Activated CD8-positive, alpha-beta T cell treated with anti-CD3 and anti-CD28 coated beads for 36 hours (primary cell): ENCODE measurements around the gene DNAJB8. TPM values are rescaled to one million over a fixed set of nuclear protein-coding genes. Genes with fewer than 3 reads are reported as not detected.

Experiments used
- ATAC-seq: fragments of 200-7000 bp; cut with Tn5 transposase; one replicate; pipeline ENCODE4 v1.10.0; 2021; ENCODE audit warnings: mild to moderate bottlenecking, moderate library complexity
- CTCF ChIA-PET: fragments of 350-600 bp; sonication (Branson Sonifier 250); formaldehyde crosslinking; loops from one replicate; lab custom pipeline; 2021; ENCODE audit warnings: antibody characterized with exemption; lab: Charles Lee
- POLR2A ChIA-PET: fragments of 350-600 bp; sonication (Branson Sonifier 250); formaldehyde crosslinking; loops from one replicate; lab custom pipeline; 2021; ENCODE audit warnings: antibody characterized with exemption; lab: Charles Lee
- DNase-seq: peaks from one replicate; pipeline ENCODE4 v3.0.0-alpha.2; 2020
- H3K27ac Mint-ChIP-seq: one replicate; pipeline ENCODE4 v1.8.0; 2021; ENCODE audit warnings: mild to moderate bottlenecking, mixed read lengths
- H3K27me3 Mint-ChIP-seq: one replicate; pipeline ENCODE4 v1.8.0; 2021; ENCODE audit warnings: mixed read lengths
- H3K36me3 Mint-ChIP-seq: one replicate; pipeline ENCODE4 v1.8.0; 2021; ENCODE audit warnings: low read depth, mixed read lengths
- H3K4me1 Mint-ChIP-seq: one replicate; pipeline ENCODE4 v1.8.0; 2021; ENCODE audit warnings: low read depth, mixed read lengths
- H3K4me3 Mint-ChIP-seq: one replicate; pipeline ENCODE4 v1.8.0; 2021; ENCODE audit warnings: mild to moderate bottlenecking, moderate library complexity, mixed read lengths
- H3K9me3 Mint-ChIP-seq: one replicate; pipeline ENCODE4 v1.8.0; 2021; ENCODE audit warnings: mixed read lengths
- CTCF ChIP-seq: fragments of 200-600 bp; IDR thresholded peaks from one replicate; pipeline ENCODE4 v1.8.0; 2022; ENCODE audit warnings: antibody characterized with exemption, mild to moderate bottlenecking
- intact Hi-C: fragments of 100-400 bp; cut with micrococcal nuclease; formaldehyde crosslinking; loops from one replicate; pipeline ENCODE4 v1.10.0; 2022
- total RNA-seq, 2 experiments: library from RNA; stranded (reverse); gene quantifications; one replicate each; pipeline ENCODE4 v1.2.3, GENCODE V29; 2021

The DNAJB8 gene
- not detected for total RNA-seq

- CTCF ChIA-PET: no interaction called here
- TF ChIP-seq CTCF: no peak
- intact Hi-C loops: loop anchor here (5.0 kb wide), 1 partner anchor 35 kb away; no protein-coding TSS in a partner anchor
- Mint-ChIP-seq H3K9me3 (no peaks in the 10 kb centered on the region), H3K27ac (no peak within 1 kb of the TSS), H3K4me3 (no peak within 1 kb of the TSS), H3K36me3 (no peaks in the 10 kb centered on the region), H3K4me1 (peaks cover 7% of the 10 kb centered on the region), H3K27me3 (peaks cover 12% of the 10 kb centered on the region)
- peak; percentile 75 for ATAC-seq
- DNase-seq: peak; percentile 37
- POLR2A ChIA-PET: no interaction called here
Measured at GRCh38 chr3:128466840-128467541, at the start of gene DNAJB8. TSS of gene DNAJB8 (minus strand) at chr3:128466890. CDS start at chr3:128463245, 3,645 bp downstream.

- no peak for TF ChIP-seq CTCF
- Mint-ChIP-seq H3K36me3 (no peaks in the 10 kb centered on the region), H3K27ac (no peak overlapping the region), H3K27me3 (peaks cover 33% of the 10 kb centered on the region), H3K4me3 (no peak overlapping the region), H3K4me1 (no peaks in the 10 kb centered on the region), H3K9me3 (peaks cover 14% of the 10 kb centered on the region)
- intact Hi-C loops: no loop called here
- POLR2A ChIA-PET: no interaction called here
- DNase-seq (no peak), ATAC-seq (no peak)
- CTCF ChIA-PET: no interaction called here
Measured at GRCh38 chr3:128515967-128516366, 49.3 kb upstream of the DNAJB8 start.

- Mint-ChIP-seq H3K4me1 (no peaks in the 10 kb centered on the region), H3K9me3 (peaks cover 5% of the 10 kb centered on the region), H3K4me3 (no peak overlapping the region), H3K27ac (no peak overlapping the region), H3K36me3 (no peaks in the 10 kb centered on the region), H3K27me3 (peaks cover 27% of the 10 kb centered on the region)
- CTCF ChIA-PET: no interaction called here
- DNase-seq (no peak), ATAC-seq (no peak)
- intact Hi-C loops: no loop called here
- POLR2A ChIA-PET: no interaction called here
- no peak for TF ChIP-seq CTCF
Measured at GRCh38 chr3:128508852-128509251, 42.2 kb upstream of the DNAJB8 start.

- Mint-ChIP-seq H3K4me3 (no peak overlapping the region), H3K27me3 (peaks cover 22% of the 10 kb centered on the region), H3K9me3 (no peaks in the 10 kb centered on the region), H3K4me1 (no peaks in the 10 kb centered on the region), H3K36me3 (no peaks in the 10 kb centered on the region), H3K27ac (no peak overlapping the region)
- DNase-seq (no peak), ATAC-seq (no peak)
- intact Hi-C loops: no loop called here
- TF ChIP-seq CTCF: no peak
- POLR2A ChIA-PET: no interaction called here
- CTCF ChIA-PET: interaction anchor here (0.7 to 4.7 kb wide), 5 partner anchors 9 to 102 kb away, joined by 3 to 27 read pairs (median 4); no protein-coding TSS in a partner anchor
Measured at GRCh38 chr3:128506754-128507153, 40.1 kb upstream of the DNAJB8 start.

- Mint-ChIP-seq H3K27me3 (peaks cover 19% of the 10 kb centered on the region), H3K4me3 (no peak overlapping the region), H3K27ac (no peak overlapping the region), H3K9me3 (no peaks in the 10 kb centered on the region), H3K36me3 (no peaks in the 10 kb centered on the region), H3K4me1 (no peaks in the 10 kb centered on the region)
- ChIA-PET POLR2A (no interaction called here), CTCF (interaction anchor here (1.0 to 4.7 kb wide), 4 partner anchors 68 to 103 kb away, joined by 3 to 27 read pairs (median 4); no protein-coding TSS in a partner anchor)
- DNase-seq: no peak
- no peak for ATAC-seq
- TF ChIP-seq CTCF: no peak
- intact Hi-C loops: no loop called here
Measured at GRCh38 chr3:128505771-128506170, 39.1 kb upstream of the DNAJB8 start.
